GM12891 (cell line): ENCODE measurements around the gene OR51E1.
A peak's percentile ranks its signal among the peaks of the same experiment; 100 is the strongest.

ENCODE experiments used
- DNase-seq: peaks from one replicate; pipeline ENCODE4 v3.0.0; 2011; ENCODE audit warnings: low spot score; ENCODE audit not compliant: insufficient read length
- FAIRE-seq: peaks from 2 replicates; lab custom pipeline; 2011; peaks lifted over from hg19 to GRCh38; lab: Jason Lieb, UNC
- PAX5 ChIP-seq: IDR thresholded peaks from 2 replicates; pipeline ENCODE4 v1.6.1; 2011; ENCODE audit warnings: low read length, moderate library complexity, mild to moderate bottlenecking; ENCODE audit not compliant: insufficient read depth, severe bottlenecking
- POLR2A ChIP-seq: IDR thresholded peaks from 2 replicates; pipeline ENCODE4 v1.6.1; 2011; ENCODE audit warnings: low read depth, low read length, control low read depth
- POLR2AphosphoS5 ChIP-seq: IDR thresholded peaks from 2 replicates; pipeline ENCODE4 v1.6.1; 2011; ENCODE audit warnings: low read depth, low read length, control low read depth
- POU2F2 ChIP-seq: IDR thresholded peaks from 2 replicates; pipeline ENCODE4 v1.6.1; 2011; ENCODE audit warnings: low read depth, mild to moderate bottlenecking, control low read depth, low read length, moderate library complexity
- SPI1 ChIP-seq: IDR thresholded peaks from 2 replicates; pipeline ENCODE4 v1.6.1; 2011; ENCODE audit warnings: low read depth, low read length, control low read depth
- TAF1 ChIP-seq: IDR thresholded peaks from 2 replicates; pipeline ENCODE4 v1.6.1; 2011; ENCODE audit warnings: low read depth, low read length, control low read depth

Gene OR51E1

GRCh38 chr11:4626207-4627099, 17.3 kb upstream of the OR51E1 start:
- FAIRE-seq (peak; percentile 87), DNase-seq (no peak)
- TF ChIP-seq POLR2AphosphoS5 (no peak), PAX5 (no peak), POLR2A (no peak), TAF1 (no peak), POU2F2 (no peak), SPI1 (no peak)

DNA sequence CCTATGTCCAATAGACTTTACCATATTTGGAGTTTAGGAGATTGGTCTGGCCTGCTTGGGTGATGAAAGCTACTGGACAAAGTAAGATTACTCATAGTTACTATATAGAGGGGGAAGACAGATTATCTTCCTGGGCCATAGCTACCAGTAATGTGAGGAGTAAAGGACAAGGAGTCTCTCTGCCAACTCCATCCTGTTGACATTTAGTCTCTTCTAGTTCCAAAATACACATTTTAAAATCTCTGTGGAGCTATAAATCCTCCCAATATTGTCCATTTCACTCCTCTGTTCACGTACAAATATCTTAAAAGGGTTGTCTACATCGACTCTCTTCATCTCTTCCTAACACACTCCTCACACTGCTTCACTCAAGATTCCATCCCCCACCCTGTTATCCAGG, 7.6 kb upstream of the OR51E1 start:
- no peak for FAIRE-seq
- TF ChIP-seq SPI1 (no peak), POU2F2 (no peak), PAX5 (no peak), POLR2A (no peak), TAF1 (no peak), POLR2AphosphoS5 (no peak)
- no peak for DNase-seq

- FAIRE-seq (peak; percentile 97), DNase-seq (peak; percentile 40)
- TF ChIP-seq POLR2AphosphoS5 (no peak), SPI1 (no peak), POLR2A (no peak), PAX5 (no peak), TAF1 (no peak), POU2F2 (no peak)
Measured at GRCh38 chr11:4636962-4637661, 6.7 kb upstream of the OR51E1 start, which contains the start of gene OR51D1. OR51D1 (plus strand) TSS chr11:4637477; CDS start chr11:4639791, 2,314 bp downstream.

- FAIRE-seq (no peak), DNase-seq (no peak)
- TF ChIP-seq PAX5, result no peak
- TF ChIP-seq POLR2A, result no peak
- TF ChIP-seq POLR2AphosphoS5, result no peak
- TF ChIP-seq SPI1, result no peak
- TF ChIP-seq TAF1, result no peak
- no peak for TF ChIP-seq POU2F2
Measured at GRCh38 chr11:4637662-4638047, 6.1 kb upstream of the OR51E1 start.

- FAIRE-seq (no peak), DNase-seq (no peak)
- TF ChIP-seq POU2F2 (no peak), PAX5 (no peak), TAF1 (no peak), POLR2AphosphoS5 (no peak), SPI1 (no peak), POLR2A (no peak)
Measured at GRCh38 chr11:4639931-4640330, 3.9 kb upstream of the OR51E1 start.

DNA sequence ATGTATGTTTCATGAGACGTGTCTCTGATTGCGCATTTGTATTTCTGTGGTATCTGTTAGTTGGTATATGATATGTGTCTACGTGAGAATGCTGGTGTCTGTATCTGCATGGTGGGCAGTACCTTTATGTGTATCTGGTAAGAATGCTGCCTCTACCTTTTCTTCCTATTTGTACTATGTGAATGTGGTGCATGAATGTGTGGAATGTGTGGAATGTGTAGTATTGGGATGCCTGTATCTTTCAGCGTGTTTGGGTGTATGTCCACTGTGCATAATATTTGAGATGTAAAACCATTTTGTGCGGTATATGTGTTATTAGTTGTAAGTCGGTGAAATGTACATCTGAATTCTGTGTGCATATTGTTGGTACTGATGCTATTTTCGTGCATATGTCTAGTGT, 2.3 kb upstream of the OR51E1 start:
- TF ChIP-seq TAF1 (no peak), POLR2AphosphoS5 (no peak), POU2F2 (no peak), SPI1 (no peak), PAX5 (no peak), POLR2A (no peak)
- FAIRE-seq (no peak), DNase-seq (no peak)

GRCh38 chr11:4642043-4642442, 1.7 kb upstream of the OR51E1 start:
- TF ChIP-seq POU2F2 (no peak), POLR2AphosphoS5 (no peak), TAF1 (no peak), SPI1 (no peak), PAX5 (no peak), POLR2A (no peak)
- DNase-seq, result no peak
- no peak for FAIRE-seq

DNA sequence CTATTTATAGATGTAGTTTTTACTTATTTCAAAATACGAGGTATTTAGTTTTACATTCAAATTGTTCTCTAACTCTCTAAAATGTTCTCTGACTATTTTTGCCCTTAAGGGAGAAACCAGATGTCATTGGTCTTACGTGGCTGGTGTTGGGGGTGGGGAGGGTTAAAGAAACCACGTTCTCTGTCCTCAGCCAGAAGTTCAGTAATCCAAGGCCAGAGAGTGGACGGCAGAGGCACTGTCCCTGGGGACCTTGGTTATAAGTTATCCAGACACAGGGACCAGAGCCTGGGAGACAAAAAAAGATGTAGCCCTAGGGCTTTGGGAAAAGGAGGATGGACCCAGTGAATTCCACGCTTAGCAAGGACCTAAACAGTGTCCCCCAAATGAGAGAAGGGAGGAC, 706 bp upstream of the OR51E1 start:
- no peak for TF ChIP-seq PAX5
- TF ChIP-seq SPI1, result no peak
- no peak for TF ChIP-seq POU2F2
- no peak for TF ChIP-seq POLR2A
- no peak for TF ChIP-seq POLR2AphosphoS5
- TF ChIP-seq TAF1, result no peak
- no peak for DNase-seq
- FAIRE-seq, result no peak

DNA sequence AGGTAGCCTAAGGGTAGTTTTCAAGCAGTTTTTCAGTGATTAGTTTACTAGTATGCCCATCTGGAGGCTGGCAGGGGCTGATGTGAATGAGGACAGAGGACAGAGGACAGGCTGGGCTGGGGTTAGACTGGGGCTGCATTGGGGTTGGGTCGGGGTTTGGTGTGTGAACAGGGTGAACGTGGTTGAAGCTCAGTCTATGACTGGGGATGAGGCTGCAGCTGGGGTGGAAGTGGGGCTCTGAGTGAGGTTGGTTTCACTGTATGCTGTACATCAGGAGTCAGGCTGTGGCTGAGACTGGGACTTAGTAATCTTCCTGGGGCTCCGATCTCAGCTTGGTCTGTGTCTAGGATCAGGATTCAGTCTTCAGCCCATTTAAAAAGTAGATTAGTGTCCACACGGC, 451 bp downstream of the OR51E1 start:
- no peak for DNase-seq
- TF ChIP-seq TAF1 (no peak), PAX5 (no peak), POLR2AphosphoS5 (no peak), SPI1 (no peak), POLR2A (no peak), POU2F2 (no peak)
- FAIRE-seq, result no peak

DNA sequence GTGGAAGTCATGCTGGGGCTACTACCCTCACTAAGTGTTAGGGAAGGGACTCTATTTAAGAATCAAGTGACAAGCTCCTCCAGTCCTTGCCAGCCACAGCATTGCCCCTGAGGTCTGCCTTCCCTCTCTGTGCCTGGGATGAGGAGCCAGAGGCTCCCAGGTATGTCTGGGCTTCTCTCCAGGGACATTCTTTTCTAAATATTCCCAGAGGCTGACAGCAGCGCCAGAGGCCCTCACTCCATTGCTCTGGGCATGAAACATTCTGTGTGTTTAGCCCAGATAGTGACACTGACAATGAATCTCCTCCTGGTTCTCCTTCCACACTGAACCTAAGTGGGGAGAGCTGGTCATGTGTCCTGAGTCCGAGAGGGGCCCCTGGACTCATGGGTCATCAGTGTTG, 2.2 kb downstream of the OR51E1 start:
- no peak for FAIRE-seq
- DNase-seq, result no peak
- TF ChIP-seq POU2F2, result no peak
- TF ChIP-seq TAF1, result no peak
- TF ChIP-seq POLR2AphosphoS5, result no peak
- TF ChIP-seq POLR2A, result no peak
- no peak for TF ChIP-seq SPI1
- TF ChIP-seq PAX5, result no peak

- no peak for FAIRE-seq
- no peak for TF ChIP-seq POLR2AphosphoS5
- DNase-seq, result no peak
Measured at GRCh38 chr11:4647766-4648165, 4.0 kb downstream of the OR51E1 start.
